ENCODE data around the gene DOP1A. TPM values are rescaled to one million over a fixed set of nuclear protein-coding genes. Genes with fewer than 3 reads are reported as not detected.

DOP1A gene
- polyA plus RNA-seq, 3 donors, result 2.1 to 8.9 (median 2.5) TPM

GRCh38 chr6:83113258-83113657, 45.8 kb downstream of the DOP1A start:
- Histone ChIP-seq H3K36me3 (replicated peaks in 1 of 2; ENCODE audit: control insufficient read depth in 1 of 2, insufficient read depth in 2 of 2, low read length in 2 of 2) (peaks cover 29 to 55% of the 10 kb centered on the region in 2 donors), H3K4me1 (ENCODE audit: control insufficient read depth in 1 of 2, insufficient read depth in 2 of 2, low read length in 2 of 2) (peaks cover 0 to 6% of the 10 kb centered on the region in 2 donors), H3K9ac (ENCODE audit: insufficient read depth, low read length, poor library complexity, severe bottlenecking) (no peak overlapping the region), H3K9me3 (replicated peaks in 1 of 2; ENCODE audit: control insufficient read depth in 1 of 2, insufficient read depth in 1 of 2, low read length in 2 of 2) (no peaks in the 10 kb centered on the region), H2AFZ (ENCODE audit: insufficient read depth, low read depth, low read length, poor library complexity, severe bottlenecking) (no peak overlapping the region), H3K79me2 (ENCODE audit: insufficient read depth, low read length) (no peaks in the 10 kb centered on the region), H4K20me1 (ENCODE audit: insufficient read depth, low read length) (no peaks in the 10 kb centered on the region), H3K4me3 (replicated peaks in 1 of 3; ENCODE audit: low read depth in 2 of 3, low read length in 3 of 3) (no peak overlapping the region), H3K27me3 (ENCODE audit: control insufficient read depth in 2 of 2, insufficient read depth in 2 of 2, low read length in 2 of 2) (no peaks in the 10 kb centered on the region), H3K27ac (ENCODE audit: low read depth in 1 of 2, low read length in 2 of 2) (no peak overlapping the region), H3K4me2 (replicated peaks; ENCODE audit: extremely low read depth, low read length, poor library complexity, severe bottlenecking) (no peak overlapping the region)
- peaks cover 33 to 42% of the 10 kb centered on the region in 2 donors for H3K36me3 Mint-ChIP-seq
- H3K4me1 Mint-ChIP-seq, result peaks cover 6% of the 10 kb centered on the region
- no peak overlapping the region for H3K4me3 Mint-ChIP-seq
- no peak overlapping the region for H3K27ac Mint-ChIP-seq
- no peaks in the 10 kb centered on the region for H3K9me3 Mint-ChIP-seq
- no peak for DNase-seq
- TF ChIP-seq CTCF (IDR thresholded peaks at IDR 0.05), result no peak
- no CpG with 5 or more reads among the region's 4 CpGs for WGBS (ENCODE audit: insufficient coverage)
- peaks cover 0 to 2% (median 0%) of the 10 kb centered on the region in 3 donors for H3K27me3 Mint-ChIP-seq (ENCODE audit: low read depth in 3 of 3)
- intact Hi-C loops (cut with micrococcal nuclease), result no loop called here

- Histone ChIP-seq H3K27me3 (ENCODE audit: control insufficient read depth in 2 of 2, insufficient read depth in 2 of 2, low read length in 2 of 2) (no peaks in the 10 kb centered on the region), H3K27ac (ENCODE audit: low read depth in 1 of 2, low read length in 2 of 2) (no peak overlapping the region), H3K4me2 (replicated peaks; ENCODE audit: extremely low read depth, low read length, poor library complexity, severe bottlenecking) (no peak overlapping the region), H3K79me2 (ENCODE audit: insufficient read depth, low read length) (no peaks in the 10 kb centered on the region), H4K20me1 (ENCODE audit: insufficient read depth, low read length) (no peaks in the 10 kb centered on the region), H3K36me3 (replicated peaks in 1 of 2; ENCODE audit: control insufficient read depth in 1 of 2, insufficient read depth in 2 of 2, low read length in 2 of 2) (peaks cover 25 to 51% of the 10 kb centered on the region in 2 donors), H3K9ac (ENCODE audit: insufficient read depth, low read length, poor library complexity, severe bottlenecking) (no peak overlapping the region), H3K4me3 (replicated peaks in 1 of 3; ENCODE audit: low read depth in 2 of 3, low read length in 3 of 3) (no peak overlapping the region), H3K4me1 (ENCODE audit: control insufficient read depth in 1 of 2, insufficient read depth in 2 of 2, low read length in 2 of 2) (peaks cover 0 to 6% of the 10 kb centered on the region in 2 donors), H3K9me3 (replicated peaks in 1 of 2; ENCODE audit: control insufficient read depth in 1 of 2, insufficient read depth in 1 of 2, low read length in 2 of 2) (no peaks in the 10 kb centered on the region), H2AFZ (ENCODE audit: insufficient read depth, low read depth, low read length, poor library complexity, severe bottlenecking) (no peak overlapping the region)
- TF ChIP-seq CTCF (IDR thresholded peaks at IDR 0.05), result no peak
- DNase-seq, result no peak
- no CpG with 5 or more reads among the region's 1 CpG for WGBS (ENCODE audit: insufficient coverage)
- H3K36me3 Mint-ChIP-seq, result peaks cover 30 to 42% of the 10 kb centered on the region in 2 donors
- no peak overlapping the region for H3K4me3 Mint-ChIP-seq
- no peaks in the 10 kb centered on the region for H3K9me3 Mint-ChIP-seq
- peaks cover 0 to 2% (median 0%) of the 10 kb centered on the region in 3 donors for H3K27me3 Mint-ChIP-seq (ENCODE audit: low read depth in 3 of 3)
- intact Hi-C loops (cut with micrococcal nuclease), result no loop called here
- no peak overlapping the region for H3K27ac Mint-ChIP-seq
- peaks cover 9% of the 10 kb centered on the region for H3K4me1 Mint-ChIP-seq
Measured at GRCh38 chr6:83114164-83114563, 46.7 kb downstream of the DOP1A start.
